HepG2 (cell line): ENCODE data around the gene ATP5F1E. TPM values are rescaled to one million over a fixed set of nuclear protein-coding genes. Genes with fewer than 3 reads are reported as not detected.

Experiments used
- DPF2 ChIP-seq: sonication (generic); formaldehyde crosslinking; IDR thresholded peaks from 2 replicates; pipeline ENCODE4 v1.4.0; 2020; ENCODE audit warnings: mild to moderate bottlenecking, low read depth, missing genetic modification reagents, borderline replicate concordance
- FOSL2 ChIP-seq: sonication (generic); formaldehyde crosslinking; IDR thresholded peaks from 2 replicates; pipeline ENCODE4 v1.4.0; 2020; ENCODE audit warnings: missing genetic modification reagents
- HNF4G ChIP-seq, 2 experiments: sonication (generic) in 1 of 2; formaldehyde crosslinking in 1 of 2; IDR thresholded peaks; 2 replicates each; pipeline versions ENCODE4 v1.4.0 to v1.6.1; 2011 to 2020; ENCODE audit warnings: borderline replicate concordance in 2 of 2, low read depth in 2 of 2, mild to moderate bottlenecking in 2 of 2, low read length in 1 of 2, missing genetic modification reagents in 1 of 2, moderate library complexity in 1 of 2
- RCOR2 ChIP-seq: IDR thresholded peaks from 2 replicates; pipeline ENCODE4 v1.6.1; 2016; ENCODE audit warnings: missing biosample characterization, missing genetic modification reagents
- SIN3B ChIP-seq: fragments of 150-350 bp; IDR thresholded peaks from 2 replicates; pipeline ENCODE4 v1.6.1; 2014; ENCODE audit warnings: low read length
- ZNF180 ChIP-seq: sonication (generic); formaldehyde crosslinking; IDR thresholded peaks from 2 replicates; pipeline ENCODE4 v1.4.0; 2020; ENCODE audit warnings: low read depth, missing genetic modification reagents, borderline replicate concordance
- ZNF317 ChIP-seq: sonication (generic); formaldehyde crosslinking; IDR thresholded peaks from 2 replicates; pipeline ENCODE4 v1.5.0; 2020; ENCODE audit warnings: mild to moderate bottlenecking, missing genetic modification reagents
- ZNF333 ChIP-seq: sonication (generic); formaldehyde crosslinking; IDR thresholded peaks from 2 replicates; pipeline ENCODE4 v1.4.0; 2020; ENCODE audit warnings: mild to moderate bottlenecking, missing genetic modification reagents, borderline replicate concordance
- polyA plus RNA-seq, 8 experiments: library from polyadenylated mRNA; depleted of rRNA in 3 of 8; stranded (reverse) in 7 of 8; unstranded in 1 of 8; fragments of >200 nt; fragmentation: Illumina TruSeq in 4 of 8; extraction: Trizol in 4 of 8; gene quantifications; 2 replicates each; pipeline versions ENCODE4 v1.2.1 to v1.2.3, GENCODE V29; 2011 to 2016; ENCODE audit warnings: low read depth in 4 of 8, missing spikeins in 1 of 8, mixed read lengths in 1 of 8; ENCODE audit not compliant: insufficient read depth in 1 of 8
- total RNA-seq, 5 experiments: library from RNA; depleted of rRNA; stranded (reverse); fragments of >200 nt; fragmentation: Illumina TruSeq; extraction: Trizol; gene quantifications; 2 replicates each; pipeline ENCODE4 v1.2.3, GENCODE V29; 2016; ENCODE audit warnings: low read depth in 1 of 5
- TF ChIP-seq, protein P1 (sequence below): sonication (generic); formaldehyde crosslinking; IDR thresholded peaks from 2 replicates; pipeline ENCODE4 v1.5.0; 2020; ENCODE audit warnings: mild to moderate bottlenecking, missing genetic modification reagents, borderline replicate concordance
- TF ChIP-seq, protein P2 (sequence below), 2 experiments: fragments of 450-650 bp in 1 of 2; sonication (generic) in 1 of 2; formaldehyde crosslinking in 1 of 2; IDR thresholded peaks; 2 replicates each; pipeline versions ENCODE4 v1.6.1 to v1.8.0; 2016 to 2022; ENCODE audit warnings: antibody characterized with exemption in 1 of 2, mild to moderate bottlenecking in 1 of 2, missing genetic modification reagents in 1 of 2
- TF ChIP-seq, protein P3 (sequence below): sonication (generic); formaldehyde crosslinking; IDR thresholded peaks from 2 replicates; pipeline ENCODE4 v1.5.0; 2020; ENCODE audit warnings: mild to moderate bottlenecking, missing genetic modification reagents

The ATP5F1E gene
- total and polyA plus RNA-seq, 2 of the 13 experiments (the other 11 are each of a cell fraction or from before 2014, with no cell fraction given): 121 to 134 TPM

- TF ChIP-seq, protein P1, sequence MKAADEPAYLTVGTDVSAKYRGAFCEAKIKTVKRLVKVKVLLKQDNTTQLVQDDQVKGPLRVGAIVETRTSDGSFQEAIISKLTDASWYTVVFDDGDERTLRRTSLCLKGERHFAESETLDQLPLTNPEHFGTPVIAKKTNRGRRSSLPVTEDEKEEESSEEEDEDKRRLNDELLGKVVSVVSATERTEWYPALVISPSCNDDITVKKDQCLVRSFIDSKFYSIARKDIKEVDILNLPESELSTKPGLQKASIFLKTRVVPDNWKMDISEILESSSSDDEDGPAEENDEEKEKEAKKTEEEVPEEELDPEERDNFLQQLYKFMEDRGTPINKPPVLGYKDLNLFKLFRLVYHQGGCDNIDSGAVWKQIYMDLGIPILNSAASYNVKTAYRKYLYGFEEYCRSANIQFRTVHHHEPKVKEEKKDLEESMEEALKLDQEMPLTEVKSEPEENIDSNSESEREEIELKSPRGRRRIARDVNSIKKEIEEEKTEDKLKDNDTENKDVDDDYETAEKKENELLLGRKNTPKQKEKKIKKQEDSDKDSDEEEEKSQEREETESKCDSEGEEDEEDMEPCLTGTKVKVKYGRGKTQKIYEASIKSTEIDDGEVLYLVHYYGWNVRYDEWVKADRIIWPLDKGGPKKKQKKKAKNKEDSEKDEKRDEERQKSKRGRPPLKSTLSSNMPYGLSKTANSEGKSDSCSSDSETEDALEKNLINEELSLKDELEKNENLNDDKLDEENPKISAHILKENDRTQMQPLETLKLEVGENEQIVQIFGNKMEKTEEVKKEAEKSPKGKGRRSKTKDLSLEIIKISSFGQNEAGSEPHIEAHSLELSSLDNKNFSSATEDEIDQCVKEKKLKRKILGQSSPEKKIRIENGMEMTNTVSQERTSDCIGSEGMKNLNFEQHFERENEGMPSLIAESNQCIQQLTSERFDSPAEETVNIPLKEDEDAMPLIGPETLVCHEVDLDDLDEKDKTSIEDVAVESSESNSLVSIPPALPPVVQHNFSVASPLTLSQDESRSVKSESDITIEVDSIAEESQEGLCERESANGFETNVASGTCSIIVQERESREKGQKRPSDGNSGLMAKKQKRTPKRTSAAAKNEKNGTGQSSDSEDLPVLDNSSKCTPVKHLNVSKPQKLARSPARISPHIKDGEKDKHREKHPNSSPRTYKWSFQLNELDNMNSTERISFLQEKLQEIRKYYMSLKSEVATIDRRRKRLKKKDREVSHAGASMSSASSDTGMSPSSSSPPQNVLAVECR (CRISPR knock-in tag): peak; percentile 49; the same call in 1 of the 2 replicates
- TF ChIP-seq ZNF180 (no peak), ZNF333 (CRISPR knock-in tag) (0 out of 2 replicates have a peak, but pooled peaks have one; percentile 36), RCOR2 (CRISPR knock-in tag) (no peak), FOSL2 (CRISPR knock-in tag) (0 out of 2 replicates have a peak, but pooled peaks have one; percentile 12), DPF2 (CRISPR knock-in tag) (0 out of 2 replicates have a peak, but pooled peaks have one; percentile 16), ZNF317 (CRISPR knock-in tag) (0 out of 2 replicates have a peak, but pooled peaks have one; percentile 19), HNF4G (IDR thresholded peaks at IDR 0.05; ENCODE audit: borderline replicate concordance, low read depth, low read length) (no peak), HNF4G (CRISPR knock-in tag; IDR thresholded peaks at IDR 0.05; ENCODE audit: borderline replicate concordance, low read depth) (0 out of 2 replicates have a peak, but pooled peaks have one; percentile 47), SIN3B (no peak)
- TF ChIP-seq, protein P2, sequence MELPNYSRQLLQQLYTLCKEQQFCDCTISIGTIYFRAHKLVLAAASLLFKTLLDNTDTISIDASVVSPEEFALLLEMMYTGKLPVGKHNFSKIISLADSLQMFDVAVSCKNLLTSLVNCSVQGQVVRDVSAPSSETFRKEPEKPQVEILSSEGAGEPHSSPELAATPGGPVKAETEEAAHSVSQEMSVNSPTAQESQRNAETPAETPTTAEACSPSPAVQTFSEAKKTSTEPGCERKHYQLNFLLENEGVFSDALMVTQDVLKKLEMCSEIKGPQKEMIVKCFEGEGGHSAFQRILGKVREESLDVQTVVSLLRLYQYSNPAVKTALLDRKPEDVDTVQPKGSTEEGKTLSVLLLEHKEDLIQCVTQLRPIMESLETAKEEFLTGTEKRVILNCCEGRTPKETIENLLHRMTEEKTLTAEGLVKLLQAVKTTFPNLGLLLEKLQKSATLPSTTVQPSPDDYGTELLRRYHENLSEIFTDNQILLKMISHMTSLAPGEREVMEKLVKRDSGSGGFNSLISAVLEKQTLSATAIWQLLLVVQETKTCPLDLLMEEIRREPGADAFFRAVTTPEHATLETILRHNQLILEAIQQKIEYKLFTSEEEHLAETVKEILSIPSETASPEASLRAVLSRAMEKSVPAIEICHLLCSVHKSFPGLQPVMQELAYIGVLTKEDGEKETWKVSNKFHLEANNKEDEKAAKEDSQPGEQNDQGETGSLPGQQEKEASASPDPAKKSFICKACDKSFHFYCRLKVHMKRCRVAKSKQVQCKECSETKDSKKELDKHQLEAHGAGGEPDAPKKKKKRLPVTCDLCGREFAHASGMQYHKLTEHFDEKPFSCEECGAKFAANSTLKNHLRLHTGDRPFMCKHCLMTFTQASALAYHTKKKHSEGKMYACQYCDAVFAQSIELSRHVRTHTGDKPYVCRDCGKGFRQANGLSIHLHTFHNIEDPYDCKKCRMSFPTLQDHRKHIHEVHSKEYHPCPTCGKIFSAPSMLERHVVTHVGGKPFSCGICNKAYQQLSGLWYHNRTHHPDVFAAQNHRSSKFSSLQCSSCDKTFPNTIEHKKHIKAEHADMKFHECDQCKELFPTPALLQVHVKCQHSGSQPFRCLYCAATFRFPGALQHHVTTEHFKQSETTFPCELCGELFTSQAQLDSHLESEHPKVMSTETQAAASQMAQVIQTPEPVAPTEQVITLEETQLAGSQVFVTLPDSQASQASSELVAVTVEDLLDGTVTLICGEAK (IDR thresholded peaks at IDR 0.05): no peak
- TF ChIP-seq, protein P2 (CRISPR knock-in tag; IDR thresholded peaks at IDR 0.05): peak; percentile 33; the same call in 1 of the 2 replicates
- TF ChIP-seq, protein P3, sequence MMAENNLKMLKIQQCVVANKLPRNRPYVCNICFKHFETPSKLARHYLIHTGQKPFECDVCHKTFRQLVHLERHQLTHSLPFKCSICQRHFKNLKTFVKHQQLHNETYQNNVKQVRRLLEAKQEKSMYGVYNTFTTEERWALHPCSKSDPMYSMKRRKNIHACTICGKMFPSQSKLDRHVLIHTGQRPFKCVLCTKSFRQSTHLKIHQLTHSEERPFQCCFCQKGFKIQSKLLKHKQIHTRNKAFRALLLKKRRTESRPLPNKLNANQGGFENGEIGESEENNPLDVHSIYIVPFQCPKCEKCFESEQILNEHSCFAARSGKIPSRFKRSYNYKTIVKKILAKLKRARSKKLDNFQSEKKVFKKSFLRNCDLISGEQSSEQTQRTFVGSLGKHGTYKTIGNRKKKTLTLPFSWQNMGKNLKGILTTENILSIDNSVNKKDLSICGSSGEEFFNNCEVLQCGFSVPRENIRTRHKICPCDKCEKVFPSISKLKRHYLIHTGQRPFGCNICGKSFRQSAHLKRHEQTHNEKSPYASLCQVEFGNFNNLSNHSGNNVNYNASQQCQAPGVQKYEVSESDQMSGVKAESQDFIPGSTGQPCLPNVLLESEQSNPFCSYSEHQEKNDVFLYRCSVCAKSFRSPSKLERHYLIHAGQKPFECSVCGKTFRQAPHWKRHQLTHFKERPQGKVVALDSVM (CRISPR knock-in tag): no peak
Observed at GRCh38 chr20:58981628-58982364, 50.3 kb downstream of the ATP5F1E start (continued).
